Osteoblast (primary cell): ENCODE results near the gene LMX1A. TPM values are rescaled to one million over a fixed set of nuclear protein-coding genes. Genes with fewer than 3 reads are reported as not detected.

Experiments
- DNase-seq: peaks from one replicate; pipeline ENCODE4 v3.0.0; 2011; ENCODE audit warnings: low spot score, mixed read lengths; ENCODE audit not compliant: insufficient read length; ENCODE audit errors: missing footprints
- H2AFZ ChIP-seq: 2 replicates; pipeline ENCODE4 v1.6.0; 2011; ENCODE audit warnings: mild to moderate bottlenecking, low read length
- H3K27ac ChIP-seq: 2 replicates; pipeline ENCODE4 v1.5.1; 2011; ENCODE audit warnings: mild to moderate bottlenecking, low read depth, low read length, moderate library complexity
- H3K27me3 ChIP-seq: 2 replicates; pipeline ENCODE4 v1.6.0; 2012; ENCODE audit warnings: mild to moderate bottlenecking, control low read depth, inconsistent platforms, low read length, moderate library complexity; ENCODE audit not compliant: insufficient read depth
- H3K36me3 ChIP-seq: 2 replicates; pipeline ENCODE4 v1.5.1; 2011; ENCODE audit warnings: mild to moderate bottlenecking, low read length, control low read depth, moderate library complexity; ENCODE audit not compliant: insufficient read depth
- H3K4me1 ChIP-seq: 2 replicates; pipeline ENCODE4 v1.5.1; 2011; ENCODE audit warnings: mild to moderate bottlenecking, low read length, control low read depth, moderate library complexity; ENCODE audit not compliant: insufficient read depth
- H3K4me2 ChIP-seq: 2 replicates; pipeline ENCODE4 v1.6.0; 2011; ENCODE audit warnings: mild to moderate bottlenecking, low read length; ENCODE audit not compliant: insufficient read depth
- H3K4me3 ChIP-seq: fragments of 200-600 bp; sonication (generic); 3 replicates; pipeline ENCODE4 v1.5.1; 2012; ENCODE audit warnings: mild to moderate bottlenecking, low read length, inconsistent platforms; ENCODE audit not compliant: insufficient read depth
- H3K79me2 ChIP-seq: 2 replicates; pipeline ENCODE4 v1.6.0; 2012; ENCODE audit warnings: mild to moderate bottlenecking, low read length, control low read depth, inconsistent platforms; ENCODE audit not compliant: insufficient read depth
- H3K9me3 ChIP-seq: 2 replicates; pipeline ENCODE4 v1.5.1; 2011; ENCODE audit warnings: low read depth, low read length, control low read depth
- H4K20me1 ChIP-seq: 2 replicates; pipeline ENCODE4 v1.6.0; 2012; ENCODE audit warnings: mild to moderate bottlenecking, low read length, control low read depth; ENCODE audit not compliant: insufficient read depth
- CTCF ChIP-seq: IDR thresholded peaks from 2 replicates; pipeline ENCODE4 v1.5.1; 2011; ENCODE audit warnings: mild to moderate bottlenecking, low read depth, low read length, moderate library complexity; ENCODE audit errors: extremely low read depth
- total RNA-seq: library from RNA; depleted of rRNA; stranded (reverse); fragments of >200 nt; gene quantifications from 2 replicates; pipeline ENCODE4 v1.2.3, GENCODE V29; 2012

The LMX1A gene
- total RNA-seq, 1 donor: not detected

- TF ChIP-seq CTCF: no peak
- Histone ChIP-seq H3K27me3 (no peaks in the 10 kb centered on the region), H3K9me3 (no peaks in the 10 kb centered on the region), H3K4me3 (no peak overlapping the region), H3K4me2 (no peak overlapping the region), H2AFZ (no peak overlapping the region), H3K27ac (no peak overlapping the region), H3K79me2 (no peaks in the 10 kb centered on the region), H4K20me1 (no peaks in the 10 kb centered on the region), H3K36me3 (no peaks in the 10 kb centered on the region), H3K4me1 (no peaks in the 10 kb centered on the region)
- no peak for DNase-seq
These were observed 101.5 kb downstream of the LMX1A start for GRCh38 chr1:165254896-165255625.

- Histone ChIP-seq H3K9me3 (no peaks in the 10 kb centered on the region), H3K27ac (no peak overlapping the region), H3K36me3 (no peaks in the 10 kb centered on the region), H3K4me2 (no peak overlapping the region), H3K4me3 (no peak overlapping the region), H2AFZ (no peak overlapping the region), H3K79me2 (no peaks in the 10 kb centered on the region), H3K27me3 (no peaks in the 10 kb centered on the region), H3K4me1 (no peaks in the 10 kb centered on the region), H4K20me1 (no peaks in the 10 kb centered on the region)
- no peak for DNase-seq
- TF ChIP-seq CTCF: no peak
These were observed 102.1 kb downstream of the LMX1A start for GRCh38 chr1:165254376-165254775.

GRCh38 chr1:165253818-165254254, 102.7 kb downstream of the LMX1A start:
- Histone ChIP-seq H3K4me3 (no peak overlapping the region), H3K4me1 (no peaks in the 10 kb centered on the region), H3K4me2 (no peak overlapping the region), H2AFZ (no peak overlapping the region), H3K27me3 (no peaks in the 10 kb centered on the region), H3K79me2 (no peaks in the 10 kb centered on the region), H3K9me3 (no peaks in the 10 kb centered on the region), H3K36me3 (no peaks in the 10 kb centered on the region), H3K27ac (no peak overlapping the region), H4K20me1 (no peaks in the 10 kb centered on the region)
- TF ChIP-seq CTCF: no peak
- no peak for DNase-seq

GRCh38 chr1:165248969-165249571, 107.4 kb downstream of the LMX1A start:
- no peak overlapping the region for H2AFZ ChIP-seq
- no peaks in the 10 kb centered on the region for H3K36me3 ChIP-seq
- no peak overlapping the region for H3K4me2 ChIP-seq
- no peaks in the 10 kb centered on the region for H3K4me1 ChIP-seq
- DNase-seq: peak; percentile 61
- H3K27ac ChIP-seq: no peak overlapping the region
- H4K20me1 ChIP-seq: no peaks in the 10 kb centered on the region
- no peaks in the 10 kb centered on the region for H3K79me2 ChIP-seq
- H3K27me3 ChIP-seq: no peaks in the 10 kb centered on the region
- no peak for TF ChIP-seq CTCF
- no peaks in the 10 kb centered on the region for H3K9me3 ChIP-seq
- no peak overlapping the region for H3K4me3 ChIP-seq
